ENCODE data around the gene MPZL1. TPM values are rescaled to one million over a fixed set of nuclear protein-coding genes. Genes with fewer than 3 reads are reported as not detected.

The MPZL1 gene
- total and polyA plus RNA-seq, 8 donors = 6.3 to 46.6 (median 19.2) TPM

GRCh38 chr1:167784876-167785550 lies 63.2 kb downstream of the MPZL1 start:
- 94 to 99% methylated on average over 3 of the region's 3 CpGs for WGBS, 2 donors
- no peak for TF ChIP-seq CTCF (IDR thresholded peaks at IDR 0.05)
- Histone ChIP-seq H3K4me3 (no peak overlapping the region), H3K27me3 (no peaks in the 10 kb centered on the region), H3K27ac (no peak overlapping the region), H3K4me1 (no peaks in the 10 kb centered on the region), H3K36me3 (peaks cover 0 to 6% (median 0%) of the 10 kb centered on the region in 3 donors), H3K9me3 (no peaks in the 10 kb centered on the region)
- no peak for DNase-seq
- intact Hi-C loops (cut with DNase I) = no loop called here
- no peak for ATAC-seq
- FAIRE-seq = no peak

- Histone ChIP-seq H3K27me3 (no peaks in the 10 kb centered on the region), H3K36me3 (peaks cover 0 to 11% (median 0%) of the 10 kb centered on the region in 3 donors), H3K27ac (no peak overlapping the region), H3K4me1 (no peaks in the 10 kb centered on the region), H3K9me3 (no peaks in the 10 kb centered on the region), H3K4me3 (no peak overlapping the region)
- DNase-seq = no peak
- no peak for ATAC-seq
- FAIRE-seq = no peak
- intact Hi-C loops (cut with DNase I) = no loop called here
- no peak for TF ChIP-seq CTCF (IDR thresholded peaks at IDR 0.05)
- WGBS, 2 donors = 88 to 93% methylated on average over 5 of the region's 5 CpGs
Observed at GRCh38 chr1:167786502-167786901, 64.7 kb downstream of the MPZL1 start.

GRCh38 chr1:167789501-167789900 lies 67.7 kb downstream of the MPZL1 start:
- no peak for TF ChIP-seq CTCF (IDR thresholded peaks at IDR 0.05)
- ATAC-seq (no peak), DNase-seq (no peak), FAIRE-seq (no peak)
- no peak overlapping the region for H3K4me3 ChIP-seq
- H3K27ac ChIP-seq = no peak overlapping the region
- no peaks in the 10 kb centered on the region for H3K4me1 ChIP-seq
- no peaks in the 10 kb centered on the region for H3K27me3 ChIP-seq
- H3K9me3 ChIP-seq = no peaks in the 10 kb centered on the region
- 82 to 87% methylated on average over 3 of the region's 3 CpGs for WGBS, 2 donors
- peaks cover 0 to 11% (median 0%) of the 10 kb centered on the region in 3 donors for H3K36me3 ChIP-seq
- intact Hi-C loops (cut with DNase I) = no loop called here

- intact Hi-C loops (cut with DNase I) = no loop called here
- H3K36me3 ChIP-seq = peaks cover 0 to 11% (median 0%) of the 10 kb centered on the region in 3 donors
- H3K27me3 ChIP-seq = no peaks in the 10 kb centered on the region
- peak in 1 of 4 donors; percentile 28 for ATAC-seq
- H3K27ac ChIP-seq = no peak overlapping the region
- no peaks in the 10 kb centered on the region for H3K9me3 ChIP-seq
- 91 to 93% methylated on average over 5 of the region's 5 CpGs for WGBS, 2 donors
- no peak for FAIRE-seq
- TF ChIP-seq CTCF (IDR thresholded peaks at IDR 0.05) = no peak
- H3K4me1 ChIP-seq = no peaks in the 10 kb centered on the region
- DNase-seq = peak in 2 of 6 donors; percentile 27 to 32
- H3K4me3 ChIP-seq = no peak overlapping the region
Observed at GRCh38 chr1:167790117-167790516, 68.3 kb downstream of the MPZL1 start.

Data from pancreas (tissue), 10 donors.